GM18858 (cell line): ENCODE measurements around the gene BABAM2.
"Not testable (repeated sequence)": the region's sequence is repeated elsewhere in the genome, so short reads cannot be mapped to it uniquely, and the experiment has no call there.

Source experiments
- ATAC-seq: cut with Tn5 transposase; IDR thresholded peaks from one replicate; pipeline ENCODE4 v1.9.1; 2021; ENCODE audit not compliant: unreplicated experiment

BABAM2 gene

DNA sequence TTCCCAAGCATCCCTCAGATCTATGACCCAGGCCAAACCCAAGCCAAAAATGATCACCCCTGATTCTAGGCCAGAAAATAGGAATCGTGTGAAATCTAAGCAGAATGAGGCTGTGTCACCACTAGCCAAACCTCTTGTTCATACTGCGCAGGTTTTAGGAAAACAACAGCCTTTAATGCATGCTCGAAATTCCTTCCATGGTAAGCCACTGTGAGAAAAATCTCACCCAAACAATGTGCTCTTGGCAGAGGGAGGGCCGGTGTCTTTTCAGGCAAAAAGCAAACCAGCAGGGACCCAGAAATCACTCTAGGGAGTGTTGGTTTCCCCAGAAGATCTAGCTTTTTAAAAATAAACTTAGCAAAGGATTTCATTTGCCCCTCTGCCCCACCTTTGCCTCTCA lies 430.9 kb downstream of the BABAM2 start:
- ATAC-seq: no peak

DNA sequence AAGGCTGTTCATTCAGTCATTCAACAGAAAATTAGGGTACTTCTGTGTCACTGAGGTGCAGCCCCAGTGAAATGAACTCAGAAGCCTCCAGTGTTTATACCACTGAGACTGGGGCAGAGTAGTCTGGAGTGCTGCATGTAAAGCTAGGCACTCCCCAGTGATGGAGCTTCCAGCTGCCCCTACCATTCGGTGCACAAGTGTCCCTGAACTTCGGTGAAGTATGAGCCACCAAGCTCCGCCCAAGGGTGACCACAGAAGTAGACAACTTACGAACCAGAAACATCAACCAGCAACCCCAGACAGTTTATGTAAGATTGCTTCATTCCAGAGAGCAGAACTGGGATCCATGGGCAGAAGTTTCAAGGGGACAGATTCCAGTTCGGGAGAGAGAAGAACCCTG lies 431.5 kb downstream of the BABAM2 start:
- ATAC-seq: no peak

DNA sequence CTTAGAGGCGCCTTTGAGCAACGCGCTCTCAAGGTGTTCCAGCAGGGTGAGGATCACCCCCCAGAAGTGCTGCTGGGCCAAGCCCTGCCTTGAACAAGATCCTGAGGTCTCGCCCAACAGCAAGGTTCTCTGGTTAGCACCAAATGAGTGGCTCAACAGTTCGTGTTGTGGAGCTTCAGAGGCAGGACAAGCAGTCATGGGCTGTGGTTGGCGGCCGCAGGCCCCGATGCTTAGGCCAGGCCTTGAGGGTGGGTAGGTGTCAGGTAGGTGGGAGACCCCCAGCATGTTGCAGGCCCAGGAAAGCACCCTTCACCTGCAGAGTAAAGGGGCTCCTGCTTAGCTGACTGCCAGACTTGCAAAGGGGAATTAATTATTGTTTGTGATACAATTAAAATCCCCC lies 431.9 kb downstream of the BABAM2 start:
- ATAC-seq: no peak

DNA sequence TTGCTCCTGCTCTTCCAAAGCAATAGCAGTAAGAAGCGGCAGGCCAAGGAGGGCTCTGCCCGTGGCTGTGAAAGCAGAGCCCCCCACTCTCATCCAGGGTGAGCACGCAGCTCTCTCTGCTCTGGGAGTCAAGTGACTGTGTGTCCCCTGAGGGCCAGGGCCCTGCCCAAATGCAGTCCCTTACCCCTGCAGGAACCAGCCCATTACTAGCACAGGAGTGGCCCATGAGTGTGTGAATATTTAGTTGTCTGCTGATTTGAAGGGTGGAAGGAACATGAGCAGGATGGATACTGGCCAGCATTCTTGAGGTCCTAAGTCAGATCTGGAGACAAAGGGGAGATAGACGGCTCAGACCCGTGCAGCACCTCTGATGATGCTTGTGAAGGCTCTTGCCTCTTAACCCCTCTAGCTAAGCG lies 432.5 kb downstream of the BABAM2 start:
- no peak for ATAC-seq

DNA sequence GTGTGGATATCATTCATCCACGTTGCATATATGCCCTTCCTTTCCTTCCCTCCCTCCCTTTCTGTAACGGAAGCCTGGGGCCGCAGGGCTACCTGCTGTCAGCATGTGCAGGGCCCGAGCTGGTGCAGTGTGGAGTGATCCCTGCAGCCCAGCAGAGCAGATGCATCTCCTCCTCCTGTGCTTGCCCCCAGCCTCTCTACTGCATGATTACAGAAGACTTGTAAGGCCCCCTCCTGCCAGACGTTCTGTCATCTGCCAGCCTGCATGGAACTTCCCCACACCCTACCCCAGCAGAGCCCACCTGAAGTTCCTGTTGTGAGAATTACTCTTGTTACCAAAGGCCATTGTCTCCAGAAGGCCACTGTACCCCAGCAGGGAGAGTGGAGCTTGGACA lies 434.6 kb downstream of the BABAM2 start:
- ATAC-seq: no peak

DNA sequence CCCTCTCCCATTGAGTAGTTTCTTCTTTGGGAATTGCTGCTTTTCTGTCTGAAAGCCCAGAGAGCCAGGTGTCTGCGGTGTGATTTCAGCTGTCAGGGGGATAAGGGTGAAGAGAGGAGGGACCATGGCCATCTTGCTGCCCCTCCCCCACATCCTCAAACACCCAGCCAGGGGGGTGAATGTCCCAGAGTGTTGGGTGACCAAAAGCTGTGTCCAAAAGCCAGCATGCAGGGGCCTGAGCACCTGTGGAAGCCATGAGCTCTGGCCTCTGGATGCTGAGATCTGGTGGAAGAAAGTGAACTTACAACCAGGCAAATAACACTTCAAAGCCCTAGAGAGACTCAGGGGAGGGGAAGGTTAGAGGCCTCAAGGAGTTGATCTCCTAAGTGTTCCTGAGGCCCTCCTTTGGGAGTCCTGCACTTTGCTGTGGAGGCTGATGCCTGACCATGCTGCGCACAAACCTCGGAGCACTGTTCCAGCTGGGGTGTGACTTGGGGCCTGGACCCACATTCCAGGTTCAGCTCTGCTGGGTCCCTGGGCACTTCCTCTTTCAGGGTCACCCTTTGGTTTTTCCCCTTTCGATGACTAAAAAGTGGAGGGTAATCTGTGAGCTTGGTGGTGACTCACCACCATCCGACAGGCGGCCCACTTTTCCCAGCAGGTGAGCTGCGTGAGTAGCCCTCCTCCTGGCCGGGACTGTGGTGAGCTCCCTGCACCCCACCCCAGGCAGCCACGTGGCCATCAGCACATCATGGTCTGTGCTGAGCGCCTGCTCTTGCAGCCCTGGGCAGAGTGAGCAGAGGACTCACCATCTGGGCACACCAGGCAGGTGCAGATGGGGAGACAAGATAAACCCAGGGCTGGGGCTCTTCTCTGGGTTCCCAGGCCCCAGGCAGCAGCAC lies 435.3 kb downstream of the BABAM2 start:
- no peak for ATAC-seq

DNA sequence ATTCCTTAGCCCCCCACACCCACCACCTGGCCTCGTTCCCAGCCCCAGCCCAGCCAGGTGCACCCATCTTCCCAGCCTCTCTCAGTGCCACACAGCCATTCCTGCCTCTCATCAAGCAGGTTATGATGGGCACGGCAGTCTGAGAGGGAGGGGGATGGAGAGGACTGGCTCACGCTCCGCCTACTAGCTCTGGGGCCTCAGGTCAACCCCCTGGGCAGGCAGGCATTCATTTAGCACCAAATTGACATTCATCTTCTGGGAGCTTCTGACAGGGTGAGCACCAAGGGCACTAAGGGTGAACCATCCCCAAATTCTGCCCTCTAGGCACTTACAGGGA lies 435.9 kb downstream of the BABAM2 start:
- no peak for ATAC-seq

DNA sequence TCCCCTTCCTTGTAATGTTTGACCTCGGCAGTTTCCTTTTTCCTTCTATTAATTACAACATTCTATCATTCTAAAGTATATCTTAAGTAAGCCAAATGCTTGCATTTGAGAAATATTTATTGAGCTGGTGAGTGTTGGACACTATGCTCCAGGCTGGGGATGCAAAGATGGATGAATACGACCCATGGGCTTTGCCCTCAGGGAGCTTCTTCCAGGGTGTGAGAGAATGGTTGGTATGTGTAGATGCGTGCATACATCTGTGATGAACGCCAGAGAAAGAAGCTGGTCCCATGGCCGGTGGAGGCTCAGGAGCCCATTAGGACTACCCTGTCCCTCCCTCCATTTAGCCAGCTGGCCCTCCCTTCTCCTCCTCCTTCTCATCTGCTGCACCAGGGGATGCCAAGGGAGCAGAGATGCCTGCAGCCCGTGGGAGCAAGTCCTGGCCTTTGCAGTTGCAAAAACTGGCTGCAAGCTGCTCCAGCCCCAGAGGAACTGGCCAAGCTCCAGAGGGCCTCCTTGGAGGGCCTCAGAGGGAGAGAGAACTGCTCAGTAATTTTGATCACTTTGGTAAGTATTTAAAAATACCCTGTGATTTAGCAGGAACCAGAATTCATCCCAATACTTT lies 436.5 kb downstream of the BABAM2 start:
- ATAC-seq: no peak

DNA sequence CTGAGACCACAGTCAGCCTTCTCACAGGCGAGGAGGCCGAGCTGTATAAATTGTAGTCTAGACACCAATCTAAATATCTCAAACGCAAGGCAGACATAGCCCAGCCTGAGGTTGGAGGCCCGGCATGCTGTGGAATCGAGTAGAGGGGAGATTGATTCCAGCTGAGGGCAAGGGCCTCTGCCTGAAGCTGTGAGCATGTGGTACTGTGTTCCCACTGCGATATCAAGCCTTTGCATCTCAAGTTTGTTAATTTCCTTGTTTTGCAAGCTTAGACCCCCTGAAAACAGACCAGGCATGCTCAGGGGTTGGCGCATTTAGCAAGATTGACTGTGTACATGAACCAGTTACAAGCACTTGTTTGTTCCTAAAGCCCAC lies 437.0 kb downstream of the BABAM2 start:
- ATAC-seq: no peak

DNA sequence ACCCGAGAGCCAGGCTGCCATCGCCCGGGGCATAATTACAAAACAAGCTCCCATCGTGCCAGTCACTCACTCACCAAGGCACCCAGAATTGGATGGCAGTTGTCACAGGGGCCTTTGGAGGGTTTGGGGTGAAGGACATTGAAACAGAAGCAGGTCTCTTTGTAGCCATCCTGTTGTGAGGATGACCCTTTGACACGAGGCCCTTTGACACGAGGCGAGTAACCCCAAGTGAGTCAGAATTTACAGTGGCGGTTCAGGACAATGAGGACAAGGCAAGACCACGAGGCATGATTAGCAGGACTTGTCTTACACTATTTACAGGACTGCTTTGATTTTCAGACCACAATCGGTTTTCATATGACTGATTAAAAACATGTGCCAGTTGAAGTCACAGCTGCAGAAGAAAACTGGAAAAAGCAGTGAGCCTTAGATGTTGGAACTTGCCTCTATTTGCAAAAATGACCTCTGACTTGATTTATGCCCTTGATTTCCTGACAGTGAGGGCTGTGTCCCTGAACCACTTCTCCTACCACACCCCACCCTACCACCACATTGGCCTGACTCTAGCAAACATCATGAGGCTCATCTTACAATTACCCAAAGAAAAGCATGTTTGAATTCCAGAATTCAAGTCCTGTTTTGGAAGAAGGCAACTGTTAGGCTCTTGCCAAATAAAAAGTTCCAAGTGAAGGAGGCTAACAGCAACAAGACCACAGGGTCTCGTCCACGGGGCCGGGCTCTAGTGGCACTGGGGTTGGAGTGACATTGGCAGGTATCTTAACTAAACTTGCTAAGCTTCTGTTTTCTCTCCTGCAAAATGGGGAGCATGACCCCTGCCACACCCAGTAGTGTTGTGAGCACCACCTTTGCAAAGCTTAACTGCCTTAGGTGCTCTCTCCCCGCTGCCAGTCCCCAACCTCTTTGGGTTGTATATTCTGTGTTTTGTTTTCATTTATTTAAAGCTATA lies 437.7 kb downstream of the BABAM2 start:
- no peak for ATAC-seq

DNA sequence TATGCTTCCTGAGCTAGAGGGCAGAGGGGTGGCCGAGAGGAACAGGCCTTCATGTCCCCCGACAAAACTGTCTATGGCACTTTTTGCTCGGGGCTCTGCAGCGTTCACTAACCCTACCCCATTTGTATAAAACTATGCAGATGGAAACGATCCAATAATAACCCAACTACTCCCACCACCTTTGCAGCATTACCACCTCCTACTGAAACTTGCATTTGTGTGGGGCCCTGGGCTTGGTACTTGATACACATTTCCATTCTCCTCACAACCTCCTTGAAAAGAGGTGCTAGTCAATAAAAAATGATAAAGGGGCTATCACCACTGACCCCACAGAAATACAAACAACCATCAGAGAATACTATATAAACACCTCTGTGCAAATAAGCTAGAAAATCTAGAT lies 438.7 kb downstream of the BABAM2 start:
- ATAC-seq: no peak

DNA sequence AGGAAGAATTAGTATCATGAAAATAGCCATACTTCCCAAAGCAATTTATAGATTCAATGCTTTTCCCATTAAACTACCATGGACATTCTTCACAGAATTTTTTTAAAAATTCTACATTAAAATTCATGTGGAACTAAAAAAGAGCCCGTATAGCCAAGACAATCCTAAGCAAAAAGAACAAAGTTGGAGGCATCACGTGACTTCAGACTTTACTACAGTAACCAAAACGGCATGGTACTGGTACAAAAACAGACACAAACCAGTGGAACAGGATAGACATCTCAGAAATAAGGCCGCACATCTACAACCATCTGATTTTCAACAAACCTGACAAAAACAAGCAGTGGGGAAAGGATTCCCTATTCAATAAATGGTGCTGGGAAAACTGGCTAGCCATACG lies 440.2 kb downstream of the BABAM2 start:
- not testable (repeated sequence) for ATAC-seq

DNA sequence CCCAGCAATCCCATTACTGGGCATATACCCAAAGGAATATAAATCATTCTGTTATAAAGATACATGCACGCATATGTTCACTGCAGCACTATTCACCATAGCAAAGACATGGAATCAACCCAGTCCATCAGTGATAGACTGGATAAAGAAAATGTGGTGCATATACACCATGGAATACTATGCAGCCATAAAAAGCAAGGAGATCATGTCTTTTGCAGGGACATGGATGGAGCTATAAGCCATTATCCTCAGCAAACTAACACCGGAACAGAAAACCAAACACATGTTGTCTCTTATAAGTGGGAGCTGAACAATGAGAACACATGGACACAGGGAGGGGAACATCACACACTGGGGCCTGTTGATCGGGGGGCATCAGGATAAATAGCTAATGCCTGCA lies 441.3 kb downstream of the BABAM2 start:
- not testable (repeated sequence) for ATAC-seq

DNA sequence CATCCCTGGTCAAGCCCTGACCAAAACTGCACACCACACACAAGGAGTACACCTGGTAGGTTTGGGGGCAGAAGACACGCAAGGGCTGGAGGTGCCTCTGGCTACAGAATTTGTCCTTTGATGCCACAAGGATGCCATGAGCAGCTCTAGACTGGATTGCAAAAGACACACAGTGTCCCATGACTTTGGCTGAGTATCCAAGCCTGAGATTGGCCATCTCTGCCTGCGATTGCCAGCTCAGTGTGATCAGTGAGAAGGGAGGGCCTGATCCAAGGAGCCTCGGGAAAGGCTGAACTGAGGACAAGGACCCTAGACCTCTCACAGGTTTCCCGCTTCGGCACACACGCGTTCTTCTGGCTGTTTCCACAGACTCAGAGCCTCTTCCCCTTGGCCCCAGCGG lies 442.2 kb downstream of the BABAM2 start:
- ATAC-seq: no peak

DNA sequence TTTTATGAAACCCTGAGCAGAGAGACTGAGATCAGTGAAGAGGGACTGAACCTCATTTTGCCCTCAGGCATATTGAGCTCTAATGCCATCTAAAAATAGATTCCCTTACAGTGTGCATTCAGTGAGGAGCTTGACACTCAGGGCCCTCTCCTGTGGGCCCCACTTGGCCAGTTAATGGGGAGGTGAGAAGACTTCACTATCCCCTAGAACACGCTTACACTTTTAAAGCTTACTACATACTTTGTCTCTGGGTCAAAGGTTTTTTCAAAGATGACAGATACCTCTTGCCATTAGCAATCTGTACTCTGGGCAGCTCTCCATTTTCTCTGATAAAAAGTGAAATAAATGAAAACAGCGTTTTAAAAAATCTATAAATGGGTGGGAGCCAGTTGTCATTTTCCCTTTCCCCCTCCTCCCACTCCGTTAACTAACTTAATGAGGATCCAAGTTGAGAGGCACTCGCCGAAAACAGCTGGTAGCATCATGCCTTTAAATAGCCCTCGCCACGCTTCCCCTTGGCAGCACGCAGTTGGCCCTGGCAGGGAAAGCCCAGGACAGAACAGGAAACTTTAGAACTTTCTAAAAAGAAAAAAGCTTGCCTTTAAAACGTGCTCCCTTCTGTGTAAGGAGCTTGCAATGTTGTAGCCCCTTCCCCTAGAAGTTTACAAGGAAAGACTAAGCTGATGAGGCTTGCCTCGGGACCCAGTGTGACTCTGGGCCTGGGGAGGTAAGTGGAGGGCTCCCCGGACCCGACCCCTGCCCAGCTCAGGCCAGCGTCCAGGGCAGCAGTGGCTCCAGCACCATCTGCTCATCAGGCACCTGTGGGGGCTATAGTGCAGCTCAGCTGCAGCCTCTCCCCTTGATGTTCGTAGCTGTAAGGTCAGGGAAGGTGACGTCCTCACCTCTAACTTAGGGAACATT lies 443.3 kb downstream of the BABAM2 start:
- no peak for ATAC-seq

DNA sequence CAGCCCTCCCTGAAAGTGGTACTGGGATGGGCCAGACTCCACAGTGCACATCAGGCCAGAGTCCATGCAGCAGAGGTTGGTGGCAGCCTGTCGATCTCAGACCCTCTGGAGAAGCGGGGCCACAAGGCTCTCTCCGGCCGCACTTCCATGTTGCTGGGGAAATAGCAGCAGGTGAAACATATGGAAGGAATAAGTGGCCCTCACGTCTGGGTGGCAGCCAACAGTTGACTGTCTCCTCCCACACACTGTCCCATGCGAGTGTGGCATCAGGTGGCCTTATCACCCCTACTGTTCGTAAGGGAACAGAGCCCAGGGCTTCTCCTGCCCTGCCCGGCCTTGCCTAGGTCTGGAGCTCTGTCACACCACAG lies 444.0 kb downstream of the BABAM2 start:
- ATAC-seq: no peak

DNA sequence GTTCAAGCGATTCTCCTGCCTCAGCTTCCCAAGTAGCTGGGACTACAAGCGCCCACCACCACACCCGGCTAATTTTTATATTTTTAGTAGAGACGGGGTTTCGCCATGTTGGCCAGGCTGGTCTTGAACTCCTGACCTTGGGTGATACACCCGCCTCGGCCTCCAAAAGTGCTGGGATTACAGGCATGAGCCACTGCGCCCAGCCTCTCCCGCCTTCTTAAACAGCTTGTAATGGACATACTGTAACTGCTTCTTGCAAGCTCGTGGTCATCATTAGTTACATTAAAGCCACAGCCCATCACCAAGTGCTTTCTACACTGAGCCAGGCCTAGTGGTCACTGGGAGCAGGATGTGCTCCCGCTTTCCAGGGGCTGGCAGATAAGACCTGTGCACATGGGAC lies 444.7 kb downstream of the BABAM2 start:
- not testable (repeated sequence) for ATAC-seq

DNA sequence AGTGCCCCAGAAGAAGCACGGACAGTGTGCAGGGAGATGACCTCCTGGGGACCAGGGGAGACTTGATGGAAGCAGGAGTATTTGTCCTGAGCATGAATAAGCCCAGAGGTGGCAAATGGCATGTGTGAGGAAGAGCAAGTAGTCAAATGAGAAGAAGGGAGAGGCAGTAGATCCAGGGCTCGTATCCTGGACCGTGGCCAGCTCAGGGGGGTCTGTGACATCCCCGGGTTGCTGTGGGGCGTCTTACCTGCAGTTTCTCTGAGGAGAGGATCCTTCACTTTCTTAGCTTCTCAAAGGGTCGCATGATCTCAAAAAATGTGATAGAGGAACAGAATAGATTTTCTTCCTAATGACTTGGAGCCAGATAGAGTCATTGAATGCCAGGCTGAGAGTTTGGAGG lies 445.1 kb downstream of the BABAM2 start:
- ATAC-seq: no peak

DNA sequence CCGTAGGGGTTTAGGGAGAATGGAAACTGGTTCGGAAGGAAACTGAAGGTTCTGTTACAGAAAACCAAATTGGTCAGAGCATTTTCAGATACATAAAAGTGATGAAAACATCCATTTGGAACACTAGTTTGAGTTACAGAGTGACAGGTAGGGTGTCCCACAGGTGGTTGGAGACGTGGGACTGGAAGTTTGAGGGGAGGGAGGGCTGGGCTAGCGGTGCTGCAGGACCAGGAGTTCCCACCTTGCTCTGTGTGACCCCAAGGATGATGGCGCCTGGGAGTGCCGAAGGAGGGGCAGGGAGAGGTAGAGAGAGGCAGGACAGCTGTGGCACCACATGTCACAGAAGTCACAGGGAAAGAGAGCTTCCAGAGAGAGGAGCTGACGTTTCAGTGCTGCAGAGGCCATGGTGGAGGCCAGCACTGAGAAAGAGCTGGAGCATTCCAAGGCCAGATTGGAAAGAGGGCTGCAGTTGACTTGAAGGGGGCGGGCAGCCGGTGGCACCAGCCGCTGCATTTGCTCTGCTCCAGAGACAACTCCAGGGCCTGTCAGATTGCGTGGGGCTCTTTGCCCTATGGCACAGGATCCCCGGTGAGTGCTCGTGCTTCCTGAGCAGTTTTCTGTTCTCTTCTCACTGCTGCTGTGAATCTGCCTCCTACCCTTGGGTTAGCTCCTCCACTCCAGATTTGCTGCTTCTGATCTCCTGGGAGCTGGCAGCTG lies 445.9 kb downstream of the BABAM2 start:
- ATAC-seq: no peak
